NCI-H2171 treated with DMSO at 0.1 percent for 48 hours (cell line): ENCODE data around the gene LTBP3.

Source experiments
- DNase-seq: peaks from one replicate; lab custom pipeline; 2025; lab: John Stamatoyannopoulos, UW

The LTBP3 gene

GRCh38 chr11:65505466-65506289, 52.5 kb downstream of the LTBP3 start:
- DNase-seq = peak; percentile 38

DNA sequence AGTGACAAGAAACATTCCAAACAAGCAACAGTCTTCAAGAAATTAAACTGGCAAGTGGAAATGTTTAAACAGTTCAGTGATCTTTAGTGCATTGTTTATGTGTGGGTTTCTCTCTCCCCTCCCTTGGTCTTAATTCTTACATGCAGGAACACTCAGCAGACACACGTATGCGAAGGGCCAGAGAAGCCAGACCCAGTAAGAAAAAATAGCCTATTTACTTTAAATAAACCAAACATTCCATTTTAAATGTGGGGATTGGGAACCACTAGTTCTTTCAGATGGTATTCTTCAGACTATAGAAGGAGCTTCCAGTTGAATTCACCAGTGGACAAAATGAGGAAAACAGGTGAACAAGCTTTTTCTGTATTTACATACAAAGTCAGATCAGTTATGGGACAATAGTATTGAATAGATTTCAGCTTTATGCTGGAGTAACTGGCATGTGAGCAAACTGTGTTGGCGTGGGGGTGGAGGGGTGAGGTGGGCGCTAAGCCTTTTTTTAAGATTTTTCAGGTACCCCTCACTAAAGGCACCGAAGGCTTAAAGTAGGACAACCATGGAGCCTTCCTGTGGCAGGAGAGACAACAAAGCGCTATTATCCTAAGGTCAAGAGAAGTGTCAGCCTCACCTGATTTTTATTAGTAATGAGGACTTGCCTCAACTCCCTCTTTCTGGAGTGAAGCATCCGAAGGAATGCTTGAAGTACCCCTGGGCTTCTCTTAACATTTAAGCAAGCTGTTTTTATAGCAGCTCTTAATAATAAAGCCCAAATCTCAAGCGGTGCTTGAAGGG, 53.3 kb downstream of the LTBP3 start:
- DNase-seq = no peak

DNA sequence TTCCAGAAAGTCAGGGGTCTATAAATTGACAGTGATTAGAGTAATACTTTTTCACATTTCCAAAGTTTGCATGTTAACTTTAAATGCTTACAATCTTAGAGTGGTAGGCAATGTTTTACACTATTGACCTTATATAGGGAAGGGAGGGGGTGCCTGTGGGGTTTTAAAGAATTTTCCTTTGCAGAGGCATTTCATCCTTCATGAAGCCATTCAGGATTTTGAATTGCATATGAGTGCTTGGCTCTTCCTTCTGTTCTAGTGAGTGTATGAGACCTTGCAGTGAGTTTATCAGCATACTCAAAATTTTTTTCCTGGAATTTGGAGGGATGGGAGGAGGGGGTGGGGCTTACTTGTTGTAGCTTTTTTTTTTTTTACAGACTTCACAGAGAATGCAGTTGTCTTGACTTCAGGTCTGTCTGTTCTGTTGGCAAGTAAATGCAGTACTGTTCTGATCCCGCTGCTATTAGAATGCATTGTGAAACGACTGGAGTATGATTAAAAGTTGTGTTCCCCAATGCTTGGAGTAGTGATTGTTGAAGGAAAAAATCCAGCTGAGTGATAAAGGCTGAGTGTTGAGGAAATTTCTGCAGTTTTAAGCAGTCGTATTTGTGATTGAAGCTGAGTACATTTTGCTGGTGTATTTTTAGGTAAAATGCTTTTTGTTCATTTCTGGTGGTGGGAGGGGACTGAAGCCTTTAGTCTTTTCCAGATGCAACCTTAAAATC, 54.0 kb downstream of the LTBP3 start:
- DNase-seq = peak; percentile 33

GRCh38 chr11:65503368-65503948, 54.7 kb downstream of the LTBP3 start:
- peak; percentile 29 for DNase-seq

DNA sequence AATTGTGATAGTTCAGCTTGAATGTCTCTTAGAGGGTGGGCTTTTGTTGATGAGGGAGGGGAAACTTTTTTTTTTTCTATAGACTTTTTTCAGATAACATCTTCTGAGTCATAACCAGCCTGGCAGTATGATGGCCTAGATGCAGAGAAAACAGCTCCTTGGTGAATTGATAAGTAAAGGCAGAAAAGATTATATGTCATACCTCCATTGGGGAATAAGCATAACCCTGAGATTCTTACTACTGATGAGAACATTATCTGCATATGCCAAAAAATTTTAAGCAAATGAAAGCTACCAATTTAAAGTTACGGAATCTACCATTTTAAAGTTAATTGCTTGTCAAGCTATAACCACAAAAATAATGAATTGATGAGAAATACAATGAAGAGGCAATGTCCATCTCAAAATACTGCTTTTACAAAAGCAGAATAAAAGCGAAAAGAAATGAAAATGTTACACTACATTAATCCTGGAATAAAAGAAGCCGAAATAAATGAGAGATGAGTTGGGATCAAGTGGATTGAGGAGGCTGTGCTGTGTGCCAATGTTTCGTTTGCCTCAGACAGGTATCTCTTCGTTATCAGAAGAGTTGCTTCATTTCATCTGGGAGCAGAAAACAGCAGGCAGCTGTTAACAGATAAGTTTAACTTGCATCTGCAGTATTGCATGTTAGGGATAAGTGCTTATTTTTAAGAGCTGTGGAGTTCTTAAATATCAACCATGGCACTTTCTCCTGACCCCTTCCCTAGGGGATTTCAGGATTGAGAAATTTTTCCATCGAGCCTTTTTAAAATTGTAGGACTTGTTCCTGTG, 55.4 kb downstream of the LTBP3 start:
- peak; percentile 47 for DNase-seq

- no peak for DNase-seq
Measured at GRCh38 chr11:65502274-65502554, 55.9 kb downstream of the LTBP3 start.

- peak; percentile 60 for DNase-seq
Measured at GRCh38 chr11:65501472-65502273, 56.5 kb downstream of the LTBP3 start.

- DNase-seq = peak; percentile 60
Measured at GRCh38 chr11:65501186-65501471, 57.0 kb downstream of the LTBP3 start.

- peak; percentile 66 for DNase-seq
Measured at GRCh38 chr11:65500387-65501185, 57.6 kb downstream of the LTBP3 start.

DNA sequence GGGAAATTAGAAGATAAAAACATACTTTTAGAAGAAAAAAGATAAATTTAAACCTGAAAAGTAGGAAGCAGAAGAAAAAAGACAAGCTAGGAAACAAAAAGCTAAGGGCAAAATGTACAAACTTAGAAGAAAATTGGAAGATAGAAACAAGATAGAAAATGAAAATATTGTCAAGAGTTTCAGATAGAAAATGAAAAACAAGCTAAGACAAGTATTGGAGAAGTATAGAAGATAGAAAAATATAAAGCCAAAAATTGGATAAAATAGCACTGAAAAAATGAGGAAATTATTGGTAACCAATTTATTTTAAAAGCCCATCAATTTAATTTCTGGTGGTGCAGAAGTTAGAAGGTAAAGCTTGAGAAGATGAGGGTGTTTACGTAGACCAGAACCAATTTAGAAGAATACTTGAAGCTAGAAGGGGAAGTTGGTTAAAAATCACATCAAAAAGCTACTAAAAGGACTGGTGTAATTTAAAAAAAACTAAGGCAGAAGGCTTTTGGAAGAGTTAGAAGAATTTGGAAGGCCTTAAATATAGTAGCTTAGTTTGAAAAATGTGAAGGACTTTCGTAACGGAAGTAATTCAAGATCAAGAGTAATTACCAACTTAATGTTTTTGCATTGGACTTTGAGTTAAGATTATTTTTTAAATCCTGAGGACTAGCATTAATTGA, 58.3 kb downstream of the LTBP3 start:
- peak; percentile 66 for DNase-seq

DNA sequence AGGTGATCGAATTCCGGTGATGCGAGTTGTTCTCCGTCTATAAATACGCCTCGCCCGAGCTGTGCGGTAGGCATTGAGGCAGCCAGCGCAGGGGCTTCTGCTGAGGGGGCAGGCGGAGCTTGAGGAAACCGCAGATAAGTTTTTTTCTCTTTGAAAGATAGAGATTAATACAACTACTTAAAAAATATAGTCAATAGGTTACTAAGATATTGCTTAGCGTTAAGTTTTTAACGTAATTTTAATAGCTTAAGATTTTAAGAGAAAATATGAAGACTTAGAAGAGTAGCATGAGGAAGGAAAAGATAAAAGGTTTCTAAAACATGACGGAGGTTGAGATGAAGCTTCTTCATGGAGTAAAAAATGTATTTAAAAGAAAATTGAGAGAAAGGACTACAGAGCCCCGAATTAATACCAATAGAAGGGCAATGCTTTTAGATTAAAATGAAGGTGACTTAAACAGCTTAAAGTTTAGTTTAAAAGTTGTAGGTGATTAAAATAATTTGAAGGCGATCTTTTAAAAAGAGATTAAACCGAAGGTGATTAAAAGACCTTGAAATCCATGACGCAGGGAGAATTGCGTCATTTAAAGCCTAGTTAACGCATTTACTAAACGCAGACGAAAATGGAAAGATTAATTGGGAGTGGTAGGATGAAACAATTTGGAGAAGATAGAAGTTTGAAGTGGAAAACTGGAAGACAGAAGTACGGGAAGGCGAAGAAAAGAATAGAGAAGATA, 59.0 kb downstream of the LTBP3 start, which contains the start of gene MALAT1:
MALAT1 (plus strand) TSS at position 69 of the 736 bp plus-strand sequence.
- DNase-seq = peak; percentile 94

DNA sequence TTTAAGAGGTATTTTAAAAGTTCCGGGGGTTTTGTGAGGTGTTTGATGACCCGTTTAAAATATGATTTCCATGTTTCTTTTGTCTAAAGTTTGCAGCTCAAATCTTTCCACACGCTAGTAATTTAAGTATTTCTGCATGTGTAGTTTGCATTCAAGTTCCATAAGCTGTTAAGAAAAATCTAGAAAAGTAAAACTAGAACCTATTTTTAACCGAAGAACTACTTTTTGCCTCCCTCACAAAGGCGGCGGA, 59.5 kb downstream of the LTBP3 start:
- DNase-seq = no peak

DNA sequence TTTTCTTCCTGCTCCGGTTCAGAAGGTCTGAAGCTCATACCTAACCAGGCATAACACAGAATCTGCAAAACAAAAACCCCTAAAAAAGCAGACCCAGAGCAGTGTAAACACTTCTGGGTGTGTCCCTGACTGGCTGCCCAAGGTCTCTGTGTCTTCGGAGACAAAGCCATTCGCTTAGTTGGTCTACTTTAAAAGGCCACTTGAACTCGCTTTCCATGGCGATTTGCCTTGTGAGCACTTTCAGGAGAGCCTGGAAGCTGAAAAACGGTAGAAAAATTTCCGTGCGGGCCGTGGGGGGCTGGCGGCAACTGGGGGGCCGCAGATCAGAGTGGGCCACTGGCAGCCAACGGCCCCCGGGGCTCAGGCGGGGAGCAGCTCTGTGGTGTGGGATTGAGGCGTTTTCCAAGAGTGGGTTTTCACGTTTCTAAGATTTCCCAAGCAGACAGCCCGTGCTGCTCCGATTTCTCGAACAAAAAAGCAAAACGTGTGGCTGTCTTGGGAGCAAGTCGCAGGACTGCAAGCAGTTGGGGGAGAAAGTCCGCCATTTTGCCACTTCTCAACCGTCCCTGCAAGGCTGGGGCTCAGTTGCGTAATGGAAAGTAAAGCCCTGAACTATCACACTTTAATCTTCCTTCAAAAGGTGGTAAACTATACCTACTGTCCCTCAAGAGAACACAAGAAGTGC, 60.0 kb downstream of the LTBP3 start:
- peak; percentile 70 for DNase-seq

GRCh38 chr11:65497141-65498041, 60.8 kb downstream of the LTBP3 start:
- peak; percentile 100 for DNase-seq

DNA sequence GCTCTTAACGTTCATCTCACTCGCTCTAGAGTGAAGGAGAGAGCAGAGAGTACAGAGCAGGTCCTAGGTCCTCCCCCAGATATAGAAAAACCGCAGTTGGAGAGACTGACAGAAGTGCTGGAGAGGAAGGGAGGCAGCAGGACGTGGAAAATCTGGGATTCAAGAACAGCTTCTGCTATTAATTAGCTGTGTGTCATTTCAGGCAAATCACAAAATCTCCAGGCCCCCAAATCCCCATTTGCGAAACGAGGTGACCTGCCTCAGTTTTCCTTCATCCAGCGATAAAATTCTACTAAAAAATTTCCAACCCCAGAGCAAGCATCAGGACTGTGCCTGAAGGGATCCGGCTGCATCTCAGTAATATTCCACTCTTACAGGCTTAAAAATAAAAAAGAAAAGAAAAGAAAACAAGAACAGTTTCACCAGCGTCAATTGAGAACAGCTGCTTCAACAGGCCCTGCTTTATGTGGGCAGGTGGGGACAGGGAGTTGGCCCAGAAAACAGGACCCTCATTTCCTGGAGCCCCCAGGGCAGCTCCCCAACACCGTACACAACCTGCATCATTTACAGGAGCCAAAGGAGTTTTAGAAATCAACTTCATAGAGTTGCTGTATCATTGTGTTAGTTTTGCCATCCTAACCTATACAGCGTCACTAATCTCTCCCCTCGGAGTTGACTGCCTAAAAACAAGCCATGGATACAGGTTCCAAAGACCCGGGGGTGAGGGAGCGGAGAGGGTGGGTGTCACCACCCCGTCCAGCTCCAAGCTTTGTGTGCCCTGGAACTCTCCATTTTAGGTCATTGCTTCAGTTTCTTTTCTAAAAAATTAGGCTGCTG, 61.6 kb downstream of the LTBP3 start:
- peak; percentile 59 for DNase-seq
